Astrocyte (in vitro differentiated cells and primary cell): Measurements from ENCODE around the gene RAMAC. TPM values are rescaled to one million over a fixed set of nuclear protein-coding genes. Genes with fewer than 3 reads are reported as not detected.

Experiments used
- DNase-seq: peaks from one replicate; pipeline ENCODE4 v3.0.0-alpha.2; 2010; ENCODE audit warnings: low read depth
- FAIRE-seq: peaks from 2 replicates; lab custom pipeline; 2011; peaks lifted over from hg19 to GRCh38; lab: Jason Lieb, UNC
- H2AFZ ChIP-seq: 2 replicates; pipeline ENCODE4 v1.6.0; 2012; ENCODE audit warnings: low read depth, low read length, inconsistent platforms
- H3K27ac ChIP-seq: 2 replicates; pipeline ENCODE4 v1.5.1; 2011; ENCODE audit warnings: low read depth, low read length, inconsistent platforms
- H3K27me3 ChIP-seq: 2 replicates; pipeline ENCODE4 v1.6.0; 2011; ENCODE audit warnings: low read length, inconsistent platforms; ENCODE audit not compliant: insufficient read depth
- H3K36me3 ChIP-seq: 2 replicates; pipeline ENCODE4 v1.5.1; 2011; ENCODE audit warnings: low read length, inconsistent platforms; ENCODE audit not compliant: insufficient read depth
- H3K4me1 ChIP-seq: 2 replicates; pipeline ENCODE4 v1.5.1; 2011; ENCODE audit warnings: low read length, inconsistent platforms; ENCODE audit not compliant: insufficient read depth
- H3K4me2 ChIP-seq: 2 replicates; pipeline ENCODE4 v1.6.0; 2012; ENCODE audit warnings: low read length, inconsistent platforms
- H3K4me3 ChIP-seq: 2 replicates; pipeline ENCODE4 v1.5.1; 2011; ENCODE audit warnings: low read depth, mild to moderate bottlenecking, low read length, inconsistent platforms; ENCODE audit not compliant: insufficient read depth
- H3K79me2 ChIP-seq: 2 replicates; pipeline ENCODE4 v1.6.0; 2012; ENCODE audit warnings: mild to moderate bottlenecking, low read length, inconsistent platforms; ENCODE audit not compliant: insufficient read depth
- H3K9ac ChIP-seq: 2 replicates; pipeline ENCODE4 v1.6.0; 2012; ENCODE audit warnings: mild to moderate bottlenecking, low read length, inconsistent platforms
- H3K9me3 ChIP-seq: 2 replicates; pipeline ENCODE4 v1.5.1; 2012; ENCODE audit warnings: low read depth, mild to moderate bottlenecking, low read length, inconsistent platforms; ENCODE audit not compliant: insufficient read depth
- H4K20me1 ChIP-seq: 2 replicates; pipeline ENCODE4 v1.6.0; 2012; ENCODE audit warnings: low read length, inconsistent platforms; ENCODE audit not compliant: insufficient read depth
- H3K27ac Mint-ChIP-seq: one replicate; pipeline ENCODE4 v1.8.0; 2021; ENCODE audit warnings: mild to moderate bottlenecking, mixed read lengths; ENCODE audit not compliant: unreplicated experiment
- H3K27me3 Mint-ChIP-seq: one replicate; pipeline ENCODE4 v1.8.0; 2021; ENCODE audit warnings: low read depth, mixed read lengths; ENCODE audit not compliant: unreplicated experiment
- H3K36me3 Mint-ChIP-seq: one replicate; pipeline ENCODE4 v1.8.0; 2021; ENCODE audit warnings: low read depth, mixed read lengths; ENCODE audit not compliant: unreplicated experiment
- H3K4me1 Mint-ChIP-seq: one replicate; pipeline ENCODE4 v1.8.0; 2021; ENCODE audit warnings: low read depth, mixed read lengths; ENCODE audit not compliant: unreplicated experiment
- H3K4me3 Mint-ChIP-seq: one replicate; pipeline ENCODE4 v1.8.0; 2021; ENCODE audit warnings: mild to moderate bottlenecking, moderate library complexity, mixed read lengths; ENCODE audit not compliant: unreplicated experiment
- H3K9me3 Mint-ChIP-seq: one replicate; pipeline ENCODE4 v1.8.0; 2021; ENCODE audit warnings: mild to moderate bottlenecking, mixed read lengths; ENCODE audit not compliant: unreplicated experiment
- CTCF ChIP-seq: IDR thresholded peaks from 2 replicates; pipeline ENCODE4 v1.5.1; 2011; ENCODE audit warnings: low read depth, mild to moderate bottlenecking, inconsistent platforms, low read length, moderate library complexity; ENCODE audit not compliant: insufficient read depth
- EZH2 ChIP-seq: IDR thresholded peaks from 2 replicates; pipeline ENCODE4 v1.6.1; 2012; ENCODE audit warnings: mild to moderate bottlenecking, low read length, inconsistent platforms; ENCODE audit not compliant: insufficient read depth
- total RNA-seq: library from RNA; stranded (reverse); gene quantifications from 2 replicates; pipeline ENCODE4 v1.2.1, GENCODE V29; 2021

The RAMAC gene
- total RNA-seq, 1 donor from 2014 or later: 44.4 TPM

- Histone ChIP-seq H3K36me3 (no peaks in the 10 kb centered on the region), H3K27me3 (no peaks in the 10 kb centered on the region), H3K9ac (no peak overlapping the region), H3K4me1 (peaks cover 4% of the 10 kb centered on the region), H3K9me3 (no peaks in the 10 kb centered on the region), H3K4me3 (no peak overlapping the region), H3K27ac (no peak overlapping the region), H3K4me2 (no peak overlapping the region), H3K79me2 (peaks cover 24% of the 10 kb centered on the region), H4K20me1 (no peaks in the 10 kb centered on the region), H2AFZ (no peak overlapping the region)
- no peaks in the 10 kb centered on the region for H3K36me3 Mint-ChIP-seq
- no peak overlapping the region for H3K4me3 Mint-ChIP-seq
- no peak overlapping the region for H3K27ac Mint-ChIP-seq
- peaks cover 2% of the 10 kb centered on the region for H3K9me3 Mint-ChIP-seq
- DNase-seq (no peak), FAIRE-seq (no peak)
- TF ChIP-seq EZH2 (no peak), CTCF (no peak)
- H3K4me1 Mint-ChIP-seq: peaks cover 2% of the 10 kb centered on the region
- peaks cover 5% of the 10 kb centered on the region for H3K27me3 Mint-ChIP-seq
Measured at GRCh38 chr15:82945326-82945725, 40.7 kb upstream of the RAMAC start.

DNA sequence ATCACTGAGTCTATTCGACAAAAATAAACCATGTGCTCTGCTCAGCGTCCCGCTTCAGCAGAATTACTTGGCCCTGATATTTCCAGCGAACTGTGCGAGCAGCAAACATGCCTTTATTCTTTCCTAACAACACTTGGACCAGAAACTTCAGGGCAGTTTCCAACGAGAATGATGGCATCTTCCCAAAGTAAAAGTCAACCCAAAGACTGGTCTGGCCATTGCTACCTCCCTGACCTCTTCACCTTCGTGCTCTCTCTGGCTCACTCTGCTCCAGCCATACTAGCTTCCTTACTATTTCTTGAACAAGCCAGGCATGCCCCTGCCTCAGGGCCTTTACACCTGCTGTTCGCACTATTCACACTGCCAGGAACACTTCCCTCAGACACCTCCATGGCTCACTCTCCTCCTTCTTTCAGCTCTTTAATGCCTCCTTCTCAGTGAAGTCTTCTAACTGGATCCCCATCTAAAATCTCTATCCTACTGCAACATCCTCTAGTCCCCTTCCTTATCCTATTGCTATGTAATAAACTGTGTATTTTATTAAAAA, 39.8 kb upstream of the RAMAC start:
- H3K9ac ChIP-seq: no peak overlapping the region
- Mint-ChIP-seq H3K4me1 (peaks cover 2% of the 10 kb centered on the region), H3K9me3 (peaks cover 2% of the 10 kb centered on the region), H3K27me3 (peaks cover 5% of the 10 kb centered on the region), H3K27ac (no peak overlapping the region), H3K4me3 (no peak overlapping the region), H3K36me3 (no peaks in the 10 kb centered on the region)
- FAIRE-seq (no peak), DNase-seq (no peak)
- no peaks in the 10 kb centered on the region for H3K27me3 ChIP-seq
- peaks cover 4% of the 10 kb centered on the region for H3K4me1 ChIP-seq
- H4K20me1 ChIP-seq: no peaks in the 10 kb centered on the region
- no peak for TF ChIP-seq CTCF
- TF ChIP-seq EZH2: no peak
- no peak overlapping the region for H3K27ac ChIP-seq
- peaks cover 24% of the 10 kb centered on the region for H3K79me2 ChIP-seq
- H3K36me3 ChIP-seq: no peaks in the 10 kb centered on the region
- no peak overlapping the region for H2AFZ ChIP-seq
- H3K4me2 ChIP-seq: no peak overlapping the region
- H3K9me3 ChIP-seq: no peaks in the 10 kb centered on the region
- H3K4me3 ChIP-seq: no peak overlapping the region

DNA sequence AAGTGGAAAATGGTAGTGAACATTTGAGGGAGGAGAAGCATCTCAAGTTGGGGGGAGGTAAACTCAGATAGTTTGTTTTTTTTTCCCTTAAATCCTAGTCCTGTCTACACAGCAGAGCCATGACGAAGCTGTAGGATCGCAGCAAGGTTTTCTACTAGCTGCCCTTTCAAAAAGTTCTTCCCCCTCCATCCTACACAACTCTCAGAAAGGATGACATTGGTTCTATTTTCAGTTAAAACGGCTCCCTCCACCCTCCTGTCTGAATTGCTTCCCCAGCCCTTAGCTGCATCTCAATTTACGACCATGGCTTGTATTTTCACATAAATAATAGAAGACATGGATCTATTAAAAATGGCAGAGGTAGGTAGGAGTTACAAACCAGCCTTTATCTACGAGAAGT, 35.7 kb upstream of the RAMAC start:
- Histone ChIP-seq H3K36me3 (no peaks in the 10 kb centered on the region), H3K9ac (no peak overlapping the region), H3K4me1 (no peaks in the 10 kb centered on the region), H3K4me3 (no peak overlapping the region), H3K79me2 (peaks cover 18% of the 10 kb centered on the region), H3K27ac (no peak overlapping the region), H3K4me2 (no peak overlapping the region), H3K9me3 (no peaks in the 10 kb centered on the region), H3K27me3 (no peaks in the 10 kb centered on the region), H4K20me1 (no peaks in the 10 kb centered on the region), H2AFZ (no peak overlapping the region)
- H3K27ac Mint-ChIP-seq: no peak overlapping the region
- FAIRE-seq (no peak), DNase-seq (no peak)
- no peaks in the 10 kb centered on the region for H3K36me3 Mint-ChIP-seq
- H3K4me3 Mint-ChIP-seq: no peak overlapping the region
- H3K27me3 Mint-ChIP-seq: peaks cover 5% of the 10 kb centered on the region
- no peaks in the 10 kb centered on the region for H3K9me3 Mint-ChIP-seq
- no peaks in the 10 kb centered on the region for H3K4me1 Mint-ChIP-seq
- TF ChIP-seq EZH2: no peak
